Measurements from ENCODE around the gene RNF145. TPM values are rescaled to one million over a fixed set of nuclear protein-coding genes. Genes with fewer than 3 reads are reported as not detected.

RNF145 gene
- total RNA-seq, 1 experiment from 2014 or later = 122 TPM

GRCh38 chr5:159215886-159216285 lies 6.5 kb upstream of the RNF145 start:
- TF ChIP-seq CTCF (IDR thresholded peaks at IDR 0.05; ENCODE audit: unreplicated experiment) = no peak
- H3K4me1 Mint-ChIP-seq (ENCODE audit: insufficient read depth, unreplicated experiment) = peaks cover 74% of the 10 kb centered on the region
- peak overlapping the region; percentile 20 for H3K27ac Mint-ChIP-seq (ENCODE audit: low read depth, unreplicated experiment)
- POLR2A ChIA-PET = interaction anchor here (0.8 to 11.7 kb wide), 17 partner anchors 9 to 697 kb away, joined by 3 to 234 read pairs (median 6); partner anchors contain the start of gene UBLCP1
- H3K36me3 Mint-ChIP-seq (ENCODE audit: insufficient read depth, unreplicated experiment) = peaks cover 7% of the 10 kb centered on the region
- H3K4me3 Mint-ChIP-seq (ENCODE audit: unreplicated experiment) = no peak overlapping the region
- no TSS peak for BruUV-seq (replicated peaks)
- CTCF ChIA-PET = interaction anchor here (0.7 to 4.1 kb wide), 10 partner anchors 8 to 1467 kb away, joined by 3 to 18 read pairs (median 6); no protein-coding TSS in a partner anchor
- intact Hi-C loops (cut with micrococcal nuclease) = no loop called here
- DNase-seq (ENCODE audit: unreplicated experiment) = peak; percentile 33
- H3K9me3 Mint-ChIP-seq (ENCODE audit: unreplicated experiment) = no peaks in the 10 kb centered on the region
- H3K27me3 Mint-ChIP-seq (ENCODE audit: insufficient read depth, unreplicated experiment) = no peaks in the 10 kb centered on the region

- Mint-ChIP-seq H3K4me3 (ENCODE audit: unreplicated experiment) (no peak overlapping the region), H3K27ac (ENCODE audit: low read depth, unreplicated experiment) (peak overlapping the region; percentile 10), H3K36me3 (ENCODE audit: insufficient read depth, unreplicated experiment) (peaks cover 16% of the 10 kb centered on the region), H3K27me3 (ENCODE audit: insufficient read depth, unreplicated experiment) (no peaks in the 10 kb centered on the region), H3K4me1 (ENCODE audit: insufficient read depth, unreplicated experiment) (peaks cover 77% of the 10 kb centered on the region), H3K9me3 (ENCODE audit: unreplicated experiment) (no peaks in the 10 kb centered on the region)
- ChIA-PET CTCF (interaction anchor here (0.6 to 4.1 kb wide), 13 partner anchors 8 to 1219 kb away, joined by 3 to 18 read pairs (median 3); no protein-coding TSS in a partner anchor), POLR2A (interaction anchor here (0.6 to 11.7 kb wide), 24 partner anchors 8 to 1207 kb away, joined by 3 to 234 read pairs (median 5); partner anchors contain the start of genes PTTG1 and UBLCP1)
- intact Hi-C loops (cut with micrococcal nuclease) = no loop called here
- DNase-seq (ENCODE audit: unreplicated experiment) = no peak
- BruUV-seq (replicated peaks) = no TSS peak
- TF ChIP-seq CTCF (IDR thresholded peaks at IDR 0.05; ENCODE audit: unreplicated experiment) = no peak
Measured at GRCh38 chr5:159214486-159215271, 5.3 kb upstream of the RNF145 start.

GRCh38 chr5:159212657-159213462 lies 3.5 kb upstream of the RNF145 start:
- H3K4me1 Mint-ChIP-seq (ENCODE audit: insufficient read depth, unreplicated experiment) = peaks cover 66% of the 10 kb centered on the region
- peaks cover 23% of the 10 kb centered on the region for H3K36me3 Mint-ChIP-seq (ENCODE audit: insufficient read depth, unreplicated experiment)
- no peaks in the 10 kb centered on the region for H3K27me3 Mint-ChIP-seq (ENCODE audit: insufficient read depth, unreplicated experiment)
- POLR2A ChIA-PET = interaction anchor here (0.7 to 11.7 kb wide), 16 partner anchors 6 to 94 kb away, joined by 3 to 234 read pairs (median 12); partner anchors contain the start of gene UBLCP1
- peak overlapping the region; percentile 72 for H3K27ac Mint-ChIP-seq (ENCODE audit: low read depth, unreplicated experiment)
- no peak for TF ChIP-seq CTCF (IDR thresholded peaks at IDR 0.05; ENCODE audit: unreplicated experiment)
- BruUV-seq (replicated peaks) = TSS peak; percentile 7
- no peaks in the 10 kb centered on the region for H3K9me3 Mint-ChIP-seq (ENCODE audit: unreplicated experiment)
- peak; percentile 49 for DNase-seq (ENCODE audit: unreplicated experiment)
- H3K4me3 Mint-ChIP-seq (ENCODE audit: unreplicated experiment) = no peak overlapping the region
- intact Hi-C loops (cut with micrococcal nuclease) = no loop called here
- CTCF ChIA-PET = interaction anchor here (0.6 to 2.6 kb wide), 2 partner anchors 11 to 18 kb away, joined by 7 to 10 read pairs; no protein-coding TSS in a partner anchor
